GM21619 (cell line): Measurements from ENCODE around the gene ATG10.

Experiments used
- ATAC-seq: cut with Tn5 transposase; IDR thresholded peaks from one replicate; pipeline ENCODE4 v1.9.1; 2021; ENCODE audit not compliant: unreplicated experiment

The ATG10 gene

GRCh38 chr5:82274343-82275211, 302.8 kb downstream of the ATG10 start:
- ATAC-seq, result no peak

- ATAC-seq, result no peak
Observed at GRCh38 chr5:82275216-82275664, 303.4 kb downstream of the ATG10 start.

- ATAC-seq, result no peak
Observed at GRCh38 chr5:82276800-82277612, 305.2 kb downstream of the ATG10 start.

- ATAC-seq, result no peak
Observed at GRCh38 chr5:82277613-82277986, 305.8 kb downstream of the ATG10 start.

GRCh38 chr5:82277987-82278710, 306.3 kb downstream of the ATG10 start, which contains the start of gene RPS23:
Gene RPS23, minus strand, starts transcription at chr5:82278354. Its CDS starts 31 bp downstream, at chr5:82278323.
- peak; percentile 92 for ATAC-seq

GRCh38 chr5:82278711-82279370, 307.0 kb downstream of the ATG10 start:
- no peak for ATAC-seq

- ATAC-seq, result no peak
Observed at GRCh38 chr5:82283893-82284292, 312.1 kb downstream of the ATG10 start.

GRCh38 chr5:82285206-82285605, 313.4 kb downstream of the ATG10 start:
- no peak for ATAC-seq

GRCh38 chr5:82287625-82288024, 315.8 kb downstream of the ATG10 start:
- ATAC-seq, result no peak

- ATAC-seq, result no peak
Observed at GRCh38 chr5:82290005-82290404, 318.2 kb downstream of the ATG10 start.

GRCh38 chr5:82290908-82291307, 319.1 kb downstream of the ATG10 start:
- ATAC-seq, result no peak

- ATAC-seq, result no peak
Observed at GRCh38 chr5:82291420-82291819, 319.6 kb downstream of the ATG10 start.

GRCh38 chr5:82295144-82295543, 323.3 kb downstream of the ATG10 start:
- no peak for ATAC-seq

GRCh38 chr5:82295959-82296531, 324.2 kb downstream of the ATG10 start:
- ATAC-seq, result no peak

- ATAC-seq, result no peak
Observed at GRCh38 chr5:82296929-82297328, 325.1 kb downstream of the ATG10 start.

- no peak for ATAC-seq
Observed at GRCh38 chr5:82297711-82298110, 325.9 kb downstream of the ATG10 start.

GRCh38 chr5:82298668-82299067, 326.8 kb downstream of the ATG10 start:
- no peak for ATAC-seq

- ATAC-seq, result no peak
Observed at GRCh38 chr5:82301190-82301589, 329.4 kb downstream of the ATG10 start.
